CD8-positive, alpha-beta memory T cell (primary cell): ENCODE data around the gene CLSTN1. TPM values are rescaled to one million over a fixed set of nuclear protein-coding genes. Genes with fewer than 3 reads are reported as not detected.

Source experiments
- CTCF ChIA-PET: fragments of 350-600 bp; sonication (Branson Sonifier 250); formaldehyde crosslinking; loops from one replicate; lab custom pipeline; 2021; ENCODE audit warnings: antibody characterized with exemption; lab: Charles Lee
- POLR2A ChIA-PET: fragments of 350-600 bp; sonication (Branson Sonifier 250); formaldehyde crosslinking; loops from one replicate; lab custom pipeline; 2021; ENCODE audit warnings: antibody characterized with exemption; lab: Charles Lee
- DNase-seq, 5 donors: peaks; one replicate each; pipeline versions ENCODE4 v3.0.0 to v3.0.0-alpha.2; 2020 to 2022; ENCODE audit warnings: mixed read lengths in 1 of 5
- H3K27ac ChIP-seq: one replicate; pipeline ENCODE4 v1.7.0; 2013; ENCODE audit warnings: low read depth, mild to moderate bottlenecking, low read length, moderate library complexity
- H3K27me3 ChIP-seq: 2 replicates; pipeline ENCODE4 v1.7.0; 2013; ENCODE audit warnings: low read length, mild to moderate bottlenecking; ENCODE audit not compliant: insufficient read depth, poor library complexity, severe bottlenecking
- H3K36me3 ChIP-seq: 2 replicates; pipeline ENCODE4 v1.7.0; 2013; ENCODE audit warnings: mild to moderate bottlenecking, low read length, moderate library complexity; ENCODE audit not compliant: insufficient read depth
- H3K4me1 ChIP-seq: 2 replicates; pipeline ENCODE4 v1.7.0; 2013; ENCODE audit warnings: mild to moderate bottlenecking, low read length, moderate library complexity; ENCODE audit not compliant: insufficient read depth
- H3K4me3 ChIP-seq: 2 replicates; pipeline ENCODE4 v1.7.0; 2013; ENCODE audit warnings: mild to moderate bottlenecking, low read length
- H3K9me3 ChIP-seq: 2 replicates; pipeline ENCODE4 v1.7.0; 2013; ENCODE audit warnings: mild to moderate bottlenecking, low read length
- H3K27ac Mint-ChIP-seq, 8 donors: one replicate each; pipeline ENCODE4 v1.8.0; 2020 to 2021; ENCODE audit warnings: mixed read lengths in 8 of 8, mild to moderate bottlenecking in 6 of 8, inconsistent platforms in 3 of 8, moderate library complexity in 3 of 8
- H3K27me3 Mint-ChIP-seq, 2 donors: one replicate each; pipeline ENCODE4 v1.8.0; 2020 to 2021; ENCODE audit warnings: mixed read lengths in 2 of 2, mild to moderate bottlenecking in 1 of 2, moderate library complexity in 1 of 2
- H3K36me3 Mint-ChIP-seq, 3 donors: one replicate each; pipeline ENCODE4 v1.8.0; 2020 to 2021; ENCODE audit warnings: mixed read lengths in 3 of 3, inconsistent platforms in 1 of 3, mild to moderate bottlenecking in 1 of 3
- H3K4me1 Mint-ChIP-seq, 3 donors: one replicate each; pipeline ENCODE4 v1.8.0; 2020 to 2021; ENCODE audit warnings: mixed read lengths in 3 of 3, inconsistent platforms in 1 of 3, mild to moderate bottlenecking in 1 of 3
- H3K4me3 Mint-ChIP-seq, 7 donors: one replicate each; pipeline ENCODE4 v1.8.0; 2020 to 2021; ENCODE audit warnings: mixed read lengths in 7 of 7, mild to moderate bottlenecking in 6 of 7, moderate library complexity in 4 of 7, inconsistent platforms in 2 of 7
- H3K9me3 Mint-ChIP-seq, 5 donors: one replicate each; pipeline ENCODE4 v1.8.0; 2020 to 2022; ENCODE audit warnings: mixed read lengths in 5 of 5, mild to moderate bottlenecking in 3 of 5, moderate library complexity in 2 of 5, inconsistent platforms in 1 of 5
- polyA plus RNA-seq: library from polyadenylated mRNA; unstranded; fragments of 300-500 nt; fragmentation: Illumina TruSeq; gene quantifications from one replicate; pipeline ENCODE4 v1.2.3, GENCODE V29; 2021
- total RNA-seq, 2 experiments: library from RNA; stranded (reverse); gene quantifications; one replicate each; pipeline ENCODE4 v1.2.3, GENCODE V29; 2021

Gene CLSTN1
- total and polyA plus RNA-seq, 3 experiments from 2014 or later: 38.4 to 48.2 (median 40.8) TPM

GRCh38 chr1:9719978-9720722 is 103.6 kb downstream of the CLSTN1 start:
- H3K27me3 ChIP-seq: no peaks in the 10 kb centered on the region
- H3K4me3 ChIP-seq: no peak overlapping the region
- peaks cover 96% of the 10 kb centered on the region for H3K4me1 ChIP-seq
- peak overlapping the region in 4 of 8 donors; percentile 53 to 92 (median 74) for H3K27ac Mint-ChIP-seq
- H3K36me3 ChIP-seq: peaks cover 68% of the 10 kb centered on the region
- peaks cover 24 to 71% (median 41%) of the 10 kb centered on the region in 3 donors for H3K4me1 Mint-ChIP-seq
- H3K27me3 Mint-ChIP-seq: peaks cover 0 to 3% of the 10 kb centered on the region in 2 donors
- H3K27ac ChIP-seq: peak overlapping the region; percentile 81
- peaks cover 8 to 89% (median 10%) of the 10 kb centered on the region in 3 donors for H3K36me3 Mint-ChIP-seq
- DNase-seq: no peak
- CTCF ChIA-PET: interaction anchor here (0.7 to 20.4 kb wide), 10 partner anchors 8 to 149 kb away, joined by 3 to 280 read pairs (median 7); no protein-coding TSS in a partner anchor
- H3K4me3 Mint-ChIP-seq: peak overlapping the region in 2 of 7 donors; percentile 34 to 55
- POLR2A ChIA-PET: interaction anchor here (3.9 kb wide), 1 partner anchor 92 kb away, joined by 36 read pairs; no protein-coding TSS in a partner anchor
- H3K9me3 Mint-ChIP-seq: no peaks in the 10 kb centered on the region
- H3K9me3 ChIP-seq: no peaks in the 10 kb centered on the region

DNA sequence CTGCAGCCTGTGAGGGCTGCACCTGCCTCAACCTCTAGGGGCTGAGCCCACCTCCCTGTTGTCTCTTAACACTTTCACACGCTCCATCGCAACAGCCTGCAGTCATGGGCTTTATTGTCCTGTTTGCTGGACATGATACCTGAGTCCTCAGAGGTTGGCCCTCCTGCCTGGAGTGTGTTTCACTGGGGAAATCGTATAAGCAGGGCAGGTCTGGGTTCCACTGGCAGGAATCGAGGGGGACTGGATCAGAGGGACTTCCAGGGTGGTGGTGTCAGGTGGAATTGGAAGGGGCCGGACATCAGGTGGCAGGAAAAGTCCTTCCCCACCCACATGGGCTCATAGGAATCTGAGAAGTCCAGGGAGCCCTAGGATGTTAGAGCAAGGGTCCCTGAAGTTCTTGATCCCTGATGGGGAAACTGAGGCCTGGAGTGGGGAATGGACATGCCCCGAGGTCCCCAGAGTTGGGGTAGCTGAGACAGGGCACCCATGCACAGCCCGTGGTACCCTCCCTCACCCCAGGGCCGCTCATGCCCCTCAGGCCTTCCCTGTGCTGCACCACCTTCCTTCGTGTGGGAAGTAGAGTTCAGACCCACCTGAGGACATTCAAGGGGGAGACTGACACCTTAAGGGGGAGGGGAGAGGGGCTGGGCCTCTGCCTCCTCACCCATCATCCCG is 105.6 kb downstream of the CLSTN1 start:
- POLR2A ChIA-PET: interaction anchor here (1.2 to 5.5 kb wide), 8 partner anchors 8 to 91 kb away, joined by 4 to 98 read pairs (median 6); partner anchors contain the start of gene PIK3CD
- Mint-ChIP-seq H3K27ac (peak overlapping the region; percentile 79 to 98 (median 94)), H3K4me1 (peaks cover 36 to 71% (median 43%) of the 10 kb centered on the region in 3 donors), H3K27me3 (peaks cover 0 to 3% of the 10 kb centered on the region in 2 donors), H3K4me3 (peak overlapping the region; percentile 90 to 98 (median 95)), H3K9me3 (no peaks in the 10 kb centered on the region), H3K36me3 (peaks cover 3 to 79% (median 13%) of the 10 kb centered on the region in 3 donors)
- CTCF ChIA-PET: interaction anchor here (1.1 to 20.4 kb wide), 9 partner anchors 8 to 129 kb away, joined by 3 to 280 read pairs (median 21); partner anchors contain the start of gene PIK3CD
- peak overlapping the region; percentile 89 for H3K4me3 ChIP-seq
- H3K27me3 ChIP-seq: no peaks in the 10 kb centered on the region
- H3K9me3 ChIP-seq: no peaks in the 10 kb centered on the region
- H3K36me3 ChIP-seq: peaks cover 49% of the 10 kb centered on the region
- DNase-seq: no peak
- H3K27ac ChIP-seq: peak overlapping the region; percentile 81
- peaks cover 93% of the 10 kb centered on the region for H3K4me1 ChIP-seq

DNA sequence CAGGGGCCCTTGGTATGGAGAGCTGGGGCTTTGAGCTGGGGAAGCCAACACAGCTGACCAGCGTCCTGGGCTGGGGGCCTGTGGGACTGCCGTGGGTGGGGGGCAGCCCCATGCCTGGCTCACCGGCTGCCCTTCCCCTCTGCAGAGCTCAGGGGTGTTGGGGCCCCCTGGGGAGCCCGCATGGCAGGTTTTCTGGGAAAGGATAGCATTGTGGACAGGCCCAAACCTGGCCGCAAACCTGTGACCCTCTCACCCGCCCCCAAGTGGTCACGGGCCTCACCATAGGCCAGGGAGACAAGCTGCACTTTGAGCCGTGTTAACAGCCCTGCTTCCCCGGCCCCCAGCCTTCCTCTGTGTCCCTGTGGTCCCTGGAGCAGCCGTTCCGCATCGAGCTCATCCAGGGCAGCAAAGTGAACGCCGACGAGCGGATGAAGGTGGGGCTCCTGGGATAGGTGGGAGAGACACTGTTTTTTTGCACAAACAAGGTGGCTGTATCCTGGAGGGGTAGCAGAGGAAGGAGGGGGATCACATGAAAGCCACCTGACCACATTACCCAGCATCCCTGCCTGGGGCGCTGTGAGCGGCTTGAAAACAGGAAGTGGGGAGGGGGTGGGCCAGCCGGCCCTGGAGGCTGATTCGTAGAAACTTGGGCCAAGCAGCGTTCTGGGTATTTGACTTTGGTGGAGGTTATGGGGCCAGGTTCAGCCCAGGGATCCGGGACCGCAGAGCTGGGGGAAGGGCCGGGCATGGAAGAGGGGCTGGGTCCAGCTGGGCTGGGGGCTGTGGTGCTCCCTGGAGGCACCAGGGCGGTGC is 106.4 kb downstream of the CLSTN1 start:
- peaks cover 92% of the 10 kb centered on the region for H3K4me1 ChIP-seq
- DNase-seq: peak; percentile 80 to 95 (median 91)
- peaks cover 41% of the 10 kb centered on the region for H3K36me3 ChIP-seq
- no peaks in the 10 kb centered on the region for H3K9me3 Mint-ChIP-seq
- POLR2A ChIA-PET: interaction anchor here (0.6 to 5.5 kb wide), 11 partner anchors 9 to 91 kb away, joined by 3 to 98 read pairs (median 5); partner anchors contain the start of gene PIK3CD
- H3K4me3 ChIP-seq: peak overlapping the region; percentile 89
- no peaks in the 10 kb centered on the region for H3K27me3 ChIP-seq
- H3K27me3 Mint-ChIP-seq: peaks cover 0 to 3% of the 10 kb centered on the region in 2 donors
- H3K27ac Mint-ChIP-seq: peak overlapping the region; percentile 88 to 98 (median 94)
- H3K4me1 Mint-ChIP-seq: peaks cover 37 to 79% (median 43%) of the 10 kb centered on the region in 3 donors
- H3K9me3 ChIP-seq: no peaks in the 10 kb centered on the region
- H3K36me3 Mint-ChIP-seq: peaks cover 3 to 78% (median 13%) of the 10 kb centered on the region in 3 donors
- H3K4me3 Mint-ChIP-seq: peak overlapping the region; percentile 90 to 98 (median 95)
- CTCF ChIA-PET: interaction anchor here (0.9 to 20.4 kb wide), 11 partner anchors 8 to 128 kb away, joined by 3 to 280 read pairs (median 4); partner anchors contain the start of gene PIK3CD
- H3K27ac ChIP-seq: peak overlapping the region; percentile 81

- H3K4me3 Mint-ChIP-seq: peak overlapping the region; percentile 90 to 98 (median 95)
- CTCF ChIA-PET: interaction anchor here (0.7 to 20.4 kb wide), 15 partner anchors 9 to 127 kb away, joined by 3 to 280 read pairs (median 4); partner anchors contain the start of gene PIK3CD
- peak overlapping the region; percentile 78 to 98 (median 94) for H3K27ac Mint-ChIP-seq
- peaks cover 33 to 78% (median 43%) of the 10 kb centered on the region in 3 donors for H3K4me1 Mint-ChIP-seq
- peak overlapping the region; percentile 89 for H3K4me3 ChIP-seq
- no peaks in the 10 kb centered on the region for H3K9me3 Mint-ChIP-seq
- H3K9me3 ChIP-seq: no peaks in the 10 kb centered on the region
- H3K27me3 Mint-ChIP-seq: peaks cover 0 to 3% of the 10 kb centered on the region in 2 donors
- POLR2A ChIA-PET: interaction anchor here (0.5 to 5.5 kb wide), 19 partner anchors 8 to 90 kb away, joined by 3 to 98 read pairs (median 5); partner anchors contain the start of gene PIK3CD
- peaks cover 88% of the 10 kb centered on the region for H3K4me1 ChIP-seq
- H3K36me3 Mint-ChIP-seq: peaks cover 3 to 75% (median 13%) of the 10 kb centered on the region in 3 donors
- peak overlapping the region; percentile 81 for H3K27ac ChIP-seq
- DNase-seq: peak in 2 of 5 donors; percentile 52 to 57
- peaks cover 35% of the 10 kb centered on the region for H3K36me3 ChIP-seq
- H3K27me3 ChIP-seq: no peaks in the 10 kb centered on the region
These were observed 107.2 kb downstream of the CLSTN1 start for GRCh38 chr1:9716404-9717192.

DNA sequence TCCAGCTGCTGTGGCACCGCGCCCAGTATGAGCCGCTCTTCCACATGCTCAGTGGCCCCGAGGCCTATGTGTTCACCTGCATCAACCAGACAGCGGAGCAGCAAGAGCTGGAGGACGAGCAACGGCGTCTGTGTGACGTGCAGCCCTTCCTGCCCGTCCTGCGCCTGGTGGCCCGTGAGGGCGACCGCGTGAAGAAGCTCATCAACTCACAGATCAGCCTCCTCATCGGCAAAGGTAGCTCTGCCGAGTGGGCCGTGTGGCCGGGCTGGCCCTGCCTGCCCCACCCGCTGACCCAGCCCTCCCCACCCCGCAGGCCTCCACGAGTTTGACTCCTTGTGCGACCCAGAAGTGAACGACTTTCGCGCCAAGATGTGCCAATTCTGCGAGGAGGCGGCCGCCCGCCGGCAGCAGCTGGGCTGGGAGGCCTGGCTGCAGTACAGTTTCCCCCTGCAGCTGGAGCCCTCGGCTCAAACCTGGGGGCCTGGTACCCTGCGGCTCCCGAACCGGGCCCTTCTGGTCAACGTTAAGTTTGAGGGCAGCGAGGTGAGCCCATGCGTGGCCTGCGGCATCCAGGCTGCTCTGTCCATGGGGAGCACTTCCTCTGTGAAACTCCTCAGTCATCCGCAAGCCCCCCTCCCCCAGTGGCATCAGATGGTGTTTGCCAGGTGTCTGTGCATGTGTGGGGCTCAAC is 108.1 kb downstream of the CLSTN1 start:
- peak overlapping the region; percentile 88 to 98 (median 92) for H3K27ac Mint-ChIP-seq
- peak overlapping the region; percentile 90 to 98 (median 95) for H3K4me3 Mint-ChIP-seq
- Histone ChIP-seq H3K9me3 (no peaks in the 10 kb centered on the region), H3K27ac (peak overlapping the region; percentile 81), H3K36me3 (peaks cover 33% of the 10 kb centered on the region), H3K4me3 (peak overlapping the region; percentile 89), H3K27me3 (no peaks in the 10 kb centered on the region), H3K4me1 (peaks cover 82% of the 10 kb centered on the region)
- ChIA-PET CTCF (interaction anchor here (0.7 to 20.4 kb wide), 10 partner anchors 9 to 100 kb away, joined by 3 to 280 read pairs (median 14); partner anchors contain the start of gene PIK3CD), POLR2A (interaction anchor here (0.9 to 5.5 kb wide), 14 partner anchors 9 to 89 kb away, joined by 3 to 98 read pairs (median 5); partner anchors contain the start of gene PIK3CD)
- DNase-seq: peak; percentile 51 to 86 (median 73)
- no peaks in the 10 kb centered on the region for H3K9me3 Mint-ChIP-seq
- H3K4me1 Mint-ChIP-seq: peaks cover 33 to 79% (median 44%) of the 10 kb centered on the region in 3 donors
- H3K36me3 Mint-ChIP-seq: peaks cover 3 to 75% (median 17%) of the 10 kb centered on the region in 3 donors
- peaks cover 0 to 3% of the 10 kb centered on the region in 2 donors for H3K27me3 Mint-ChIP-seq

DNA sequence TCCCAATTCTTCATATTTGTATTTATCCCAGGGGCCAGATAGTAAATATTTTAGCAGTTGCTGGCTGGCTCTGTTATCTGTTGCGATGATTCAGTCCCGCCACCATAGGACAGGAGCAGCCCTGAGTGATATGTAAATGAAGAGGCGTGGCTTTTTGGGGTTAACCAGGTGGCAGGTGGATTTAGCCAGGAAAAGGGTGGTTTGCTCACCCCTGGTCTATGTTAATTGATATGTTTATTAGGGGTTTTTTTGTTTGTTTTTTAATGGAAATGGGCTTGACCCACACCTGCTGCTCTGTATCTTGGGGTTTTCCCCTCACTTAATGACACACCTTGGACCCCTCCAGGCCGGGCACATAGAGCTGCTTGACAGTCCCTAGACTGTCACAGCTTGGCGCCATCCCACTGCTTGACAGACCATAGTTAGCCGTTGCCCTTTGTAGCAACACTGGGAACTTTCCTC is 109.5 kb downstream of the CLSTN1 start:
- DNase-seq: peak in 4 of 5 donors; percentile 35 to 68 (median 51)
- Histone ChIP-seq H3K4me3 (peak overlapping the region; percentile 12), H3K27me3 (no peaks in the 10 kb centered on the region)

More for the DNA sequence above, 109.5 kb downstream of the CLSTN1 start:
- Histone ChIP-seq H3K4me1 (peaks cover 69% of the 10 kb centered on the region), H3K27ac (peak overlapping the region; percentile 20), H3K9me3 (no peaks in the 10 kb centered on the region), H3K36me3 (peaks cover 38% of the 10 kb centered on the region)
- Mint-ChIP-seq H3K4me1 (peaks cover 39 to 77% (median 45%) of the 10 kb centered on the region in 3 donors), H3K4me3 (peak overlapping the region; percentile 60 to 92 (median 71)), H3K27me3 (peaks cover 0 to 3% of the 10 kb centered on the region in 2 donors), H3K9me3 (no peaks in the 10 kb centered on the region), H3K36me3 (peaks cover 7 to 75% (median 20%) of the 10 kb centered on the region in 3 donors), H3K27ac (peak overlapping the region; percentile 88 to 94 (median 93))
- CTCF ChIA-PET: interaction anchor here (0.9 to 20.4 kb wide), 7 partner anchors 11 to 99 kb away, joined by 3 to 280 read pairs (median 33); partner anchors contain the start of gene PIK3CD
- POLR2A ChIA-PET: interaction anchor here (0.9 to 5.5 kb wide), 6 partner anchors 9 to 88 kb away, joined by 3 to 98 read pairs (median 7); partner anchors contain the start of gene PIK3CD
